GM12878 (cell line): ENCODE results near the gene SPDYE1. TPM values are rescaled to one million over a fixed set of nuclear protein-coding genes. Genes with fewer than 3 reads are reported as not detected.

Experiments
- ATAC-seq: fragments of 200-7000 bp; cut with Tn5 transposase; 3 replicates; pipeline ENCODE4 v1.9.1; 2020; ENCODE audit warnings: mild to moderate bottlenecking, moderate library complexity
- BruUV-seq: library from RNA; stranded (reverse); fragments of 400-500 nt; replicated peaks from 2 replicates; lab custom pipeline; 2021; lab: Mats Ljungman, UMichigan
- CTCF ChIA-PET: fragments of 300-600 bp; sonication (Branson Sonifier 250); formaldehyde crosslinking; extraction: SDS; loops from one replicate; lab custom pipeline; 2021; ENCODE audit warnings: inconsistent platforms; lab: Yijun Ruan, JAX
- POLR2A ChIA-PET: fragments of 350-600 bp; formaldehyde crosslinking; extraction: SDS; loops from one replicate; lab custom pipeline; 2021; ENCODE audit warnings: inconsistent platforms; lab: Charles Lee
- RAD21 ChIA-PET: fragments of 300-600 bp; sonication (Branson Sonifier 250); formaldehyde crosslinking; loops from one replicate; lab custom pipeline; 2023; ENCODE audit warnings: antibody characterized with exemption; ENCODE audit not compliant: unreplicated experiment; lab: Charles Lee
- SMC1A ChIA-PET: fragments of 300-600 bp; sonication (Branson Sonifier 250); formaldehyde crosslinking; loops from one replicate; lab custom pipeline; 2023; ENCODE audit not compliant: unreplicated experiment, uncharacterized antibody; lab: Charles Lee
- DNase-seq: peaks from one replicate; pipeline ENCODE4 v3.0.0-alpha.2; 2011; ENCODE audit warnings: low read depth, low spot score
- FAIRE-seq: peaks from 3 replicates; lab custom pipeline; 2011; peaks lifted over from hg19 to GRCh38; lab: Jason Lieb, UNC
- H2AFZ ChIP-seq: 2 replicates; pipeline ENCODE4 v1.6.0; 2011; ENCODE audit warnings: low read depth, low read length, control low read depth; ENCODE audit not compliant: control insufficient read depth
- H3K27ac ChIP-seq: 2 replicates; pipeline ENCODE4 v1.5.1; 2011; ENCODE audit warnings: control low read depth; ENCODE audit not compliant: control insufficient read depth, insufficient read depth
- H3K27me3 ChIP-seq, 2 experiments: replicated peaks in 1 of 2; 2 replicates each; pipeline versions ENCODE4 v1.6.0 to v1.6.1; 2011; ENCODE audit warnings: low read length in 1 of 2; ENCODE audit not compliant: control insufficient read depth in 2 of 2, insufficient read depth in 2 of 2
- H3K36me3 ChIP-seq, 2 experiments: 2 replicates each; pipeline ENCODE4 v1.5.1; 2011; ENCODE audit warnings: low read length in 1 of 2; ENCODE audit not compliant: control insufficient read depth in 2 of 2, insufficient read depth in 2 of 2
- H3K4me1 ChIP-seq: 2 replicates; pipeline ENCODE4 v1.6.1; 2011; ENCODE audit warnings: mild to moderate bottlenecking, low read length, moderate library complexity, mixed read lengths; ENCODE audit not compliant: control insufficient read depth, insufficient read depth
- H3K4me2 ChIP-seq: 2 replicates; pipeline ENCODE4 v1.6.0; 2011; ENCODE audit warnings: control low read depth; ENCODE audit not compliant: control insufficient read depth, insufficient read depth
- H3K4me3 ChIP-seq: fragments of 200-600 bp; sonication (generic); 2 replicates; pipeline ENCODE4 v1.5.1; 2016
- H3K79me2 ChIP-seq: 2 replicates; pipeline ENCODE4 v1.6.0; 2011; ENCODE audit warnings: low read length; ENCODE audit not compliant: control insufficient read depth, insufficient read depth
- H3K9ac ChIP-seq: 2 replicates; pipeline ENCODE4 v1.8.0; 2011; ENCODE audit warnings: low read length, control low read depth, mixed read lengths; ENCODE audit not compliant: control insufficient read depth, insufficient read depth
- H3K9me3 ChIP-seq: replicated peaks from 3 replicates; pipeline ENCODE4 v1.5.1; 2011; ENCODE audit warnings: mild to moderate bottlenecking, low read length; ENCODE audit not compliant: control insufficient read depth, insufficient read depth
- H4K20me1 ChIP-seq: 2 replicates; pipeline ENCODE4 v1.6.0; 2011; ENCODE audit not compliant: control insufficient read depth, insufficient read depth
- BACH1 ChIP-seq: fragments of 450-650 bp; IDR thresholded peaks from 2 replicates; pipeline ENCODE4 v1.6.1; 2017; ENCODE audit warnings: mild to moderate bottlenecking, borderline replicate concordance
- ETV6 ChIP-seq, 2 experiments: fragments of 450-650 bp in 1 of 2; IDR thresholded peaks in 1 of 2; conservative IDR thresholded peaks in 1 of 2; 2 replicates each; pipeline ENCODE4 v1.6.1; 2014; ENCODE audit warnings: antibody characterized with exemption in 1 of 2, borderline replicate concordance in 1 of 2, low read depth in 1 of 2, mild to moderate bottlenecking in 1 of 2, moderate library complexity in 1 of 2
- FOXK2 ChIP-seq: fragments of 450-650 bp; IDR thresholded peaks from 2 replicates; pipeline ENCODE4 v1.6.1; 2017; ENCODE audit warnings: mild to moderate bottlenecking, moderate library complexity
- RUNX3 ChIP-seq: IDR thresholded peaks from 2 replicates; pipeline ENCODE4 v1.6.1; 2012; ENCODE audit warnings: low read length, inconsistent platforms
- SPI1 ChIP-seq: IDR thresholded peaks from 2 replicates; pipeline ENCODE4 v1.6.1; 2011; ENCODE audit warnings: low read depth, mild to moderate bottlenecking, low read length, moderate library complexity, borderline replicate concordance; ENCODE audit not compliant: insufficient read depth
- TBL1XR1 ChIP-seq: IDR thresholded peaks from 2 replicates; pipeline ENCODE4 v1.6.1; 2012; ENCODE audit warnings: low read depth, low read length, improper control_type of control experiment
- WRNIP1 ChIP-seq: IDR thresholded peaks from 2 replicates; pipeline ENCODE4 v1.6.1; 2011; ENCODE audit warnings: low read depth, low read length, improper control_type of control experiment, borderline replicate concordance
- WGBS: methylation state at CpG from one replicate; pipeline ENCODE4 v1.1.6; 2016; ENCODE audit warnings: low lambda C conversion rate; ENCODE audit not compliant: insufficient replicate concordance, insufficient coverage; ENCODE audit errors: missing lambda C conversion rate; 5-methylcytosine and 5-hydroxymethylcytosine counted together
- in situ Hi-C: fragments of 300-500 bp; cut with MboI; formaldehyde crosslinking; loops from 9 replicates; pipeline ENCODE4 v1.14.3; 2018; ENCODE audit warnings: mixed read lengths
- intact Hi-C: fragments of 100-400 bp; cut with micrococcal nuclease; formaldehyde crosslinking; loops from one replicate; pipeline ENCODE4 v1.14.2; 2022; ENCODE audit not compliant: unreplicated experiment
- polyA plus RNA-seq, 11 experiments: library from polyadenylated mRNA; depleted of rRNA in 4 of 11; unstranded in 6 of 11; stranded (reverse) in 5 of 11; fragments of >200 nt; fragmentation: Nextera tagmentation in 4 of 11; fragmentation: Illumina TruSeq in 1 of 11; extraction: Ambion mirVana in 4 of 11; extraction: Trizol in 1 of 11; gene quantifications; 1 replicate in 1 of 11; 2 replicates in 10 of 11; pipeline versions ENCODE4 v1.2.1 to v1.2.3, GENCODE V29; 2011 to 2016; ENCODE audit warnings: inconsistent platforms in 2 of 11, missing spikeins in 2 of 11, low read depth in 1 of 11
- total RNA-seq, 4 experiments: library from RNA; depleted of rRNA in 3 of 4; stranded (reverse); fragments of >200 nt in 3 of 4; fragmentation: Illumina TruSeq in 1 of 4; extraction: Trizol in 1 of 4; gene quantifications; 2 replicates each; pipeline versions ENCODE4 v1.2.1 to v1.2.3, GENCODE V29; 2013 to 2021

SPDYE1 gene
- total and polyA plus RNA-seq, 10 of the 15 experiments (the other 5 are each of a cell fraction or from before 2014, with no cell fraction given), result 0.04 to 1.3 (median 0.07) TPM; not detected in 3

DNA sequence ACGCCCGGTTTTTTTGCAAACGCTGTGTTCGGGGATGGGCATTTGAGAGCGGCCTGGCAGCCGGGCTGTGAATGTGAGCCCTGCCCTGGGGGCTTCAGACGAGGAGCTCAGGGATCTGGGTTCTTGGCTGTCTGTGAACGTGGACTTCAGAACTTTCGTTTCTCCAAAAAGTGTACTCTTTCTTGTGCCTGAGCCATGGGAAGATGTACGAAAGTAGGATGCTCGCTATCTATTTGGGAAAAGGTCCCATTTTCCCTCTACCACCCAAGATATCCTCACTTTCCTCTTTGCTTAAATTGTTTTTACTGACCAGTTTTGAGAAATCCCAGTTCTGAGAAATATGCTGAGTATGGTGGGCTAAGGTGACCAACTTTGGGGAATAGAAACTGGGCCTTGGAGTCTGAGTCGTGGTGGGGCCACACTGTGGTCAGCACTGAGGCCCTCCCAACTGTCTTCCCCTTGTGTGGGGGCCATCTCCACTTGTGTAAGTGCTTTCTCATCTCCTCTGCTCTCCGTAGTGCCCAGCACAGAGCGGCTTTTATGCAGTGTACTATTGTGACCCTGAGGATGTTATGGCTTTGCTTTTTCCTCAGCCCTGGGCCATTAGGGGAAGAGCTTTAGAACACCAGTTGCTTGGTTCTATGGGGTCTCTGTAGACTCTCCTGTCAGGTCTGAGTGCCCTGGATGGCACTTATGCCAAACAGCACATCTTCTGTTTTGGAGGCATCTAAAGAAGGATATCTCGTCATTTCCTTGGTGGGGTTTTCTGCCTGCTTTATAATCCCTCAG, 47.7 kb downstream of the SPDYE1 start:
- Histone ChIP-seq H3K27ac (peak overlapping the region; percentile 88), H3K9me3 (no peaks in the 10 kb centered on the region), H3K4me2 (peak overlapping the region; percentile 96), H3K79me2 (peaks cover 51% of the 10 kb centered on the region), H3K36me3 (peaks cover 8 to 9% of the 10 kb centered on the region in 2 experiments), H2AFZ (no peak overlapping the region), H3K9ac (peak overlapping the region; percentile 82), H3K4me3 (peak overlapping the region; percentile 83), H4K20me1 (peaks cover 14% of the 10 kb centered on the region), H3K4me1 (peaks cover 15% of the 10 kb centered on the region), H3K27me3 (no peaks in the 10 kb centered on the region)
- TF ChIP-seq BACH1 (0 out of 2 replicates have a peak, but pooled peaks have one; percentile 39), FOXK2 (no peak), SPI1 (peak; percentile 45; the same call in 1 of the 2 replicates), TBL1XR1 (no peak), WRNIP1 (0 out of 2 replicates have a peak, but pooled peaks have one; percentile 55), RUNX3 (peak; percentile 76), ETV6 (conservative IDR thresholded peaks at IDR 0.05 in 1 of 2, IDR thresholded peaks at IDR 0.05 in 1 of 2; ENCODE audit: borderline replicate concordance in 1 of 2, low read depth in 1 of 2) (0 out of 4 replicates have a peak, but pooled peaks of 1 of the 2 experiments have one; percentile 36)
- ATAC-seq (peak; percentile 17), FAIRE-seq (no peak), DNase-seq (no peak)
- ChIA-PET RAD21 (interaction anchor here (0.5 to 2.1 kb wide), 2 partner anchors 26 to 55 kb away, joined by 4 to 6 read pairs; no protein-coding TSS in a partner anchor), CTCF (interaction anchor here (1.2 kb wide), 1 partner anchor 151 kb away, joined by 4 read pairs; no protein-coding TSS in a partner anchor), POLR2A (interaction anchor here (0.6 to 2.1 kb wide), 4 partner anchors 19 to 166 kb away, joined by 3 to 16 read pairs (median 6); partner anchors contain the start of gene YKT6), SMC1A (interaction anchor here (1.7 to 1.8 kb wide), 2 partner anchors 13 to 25 kb away, joined by 4 to 6 read pairs; no protein-coding TSS in a partner anchor)
- intact Hi-C loops, result no loop called here
- BruUV-seq, result TSS peak; percentile 67
- WGBS, result 1% methylated on average over 15 of the region's 15 CpGs
- in situ Hi-C loops, result no loop called here
